ENCODE results near the gene FABP3. TPM values are rescaled to one million over a fixed set of nuclear protein-coding genes. Genes with fewer than 3 reads are reported as not detected.

FABP3 gene
- total RNA-seq, 1 donor from 2014 or later: 16.7 TPM

- peaks cover 0 to 21% of the 10 kb centered on the region in 2 donors for H3K36me3 ChIP-seq
- no peaks in the 10 kb centered on the region for H3K9me3 ChIP-seq
- H3K27ac ChIP-seq: no peak overlapping the region
- TF ChIP-seq CTCF (IDR thresholded peaks at IDR 0.05) (no peak), POLR2AphosphoS5 (IDR thresholded peaks at IDR 0.05; ENCODE audit: insufficient read depth in 1 of 2, low read depth in 1 of 2) (no peak), POLR2A (IDR thresholded peaks at IDR 0.05) (no peak)
- H3K4me3 ChIP-seq: no peak overlapping the region
- intact Hi-C loops (cut with DNase I): no loop called here
- no peaks in the 10 kb centered on the region for H3K4me1 ChIP-seq
- H3K27me3 ChIP-seq: no peaks in the 10 kb centered on the region
- no peak for DNase-seq (ENCODE audit: extremely low spot score in 2 of 2)
These were observed 47.9 kb downstream of the FABP3 start for GRCh38 chr1:31324992-31325391.

GRCh38 chr1:31324093-31324492 lies 48.8 kb downstream of the FABP3 start:
- no peak for DNase-seq (ENCODE audit: extremely low spot score in 2 of 2)
- Histone ChIP-seq H3K9me3 (no peaks in the 10 kb centered on the region), H3K36me3 (peaks cover 0 to 29% of the 10 kb centered on the region in 2 donors), H3K4me3 (no peak overlapping the region), H3K27me3 (no peaks in the 10 kb centered on the region), H3K27ac (no peak overlapping the region), H3K4me1 (no peaks in the 10 kb centered on the region)
- TF ChIP-seq CTCF (IDR thresholded peaks at IDR 0.05) (no peak), POLR2AphosphoS5 (IDR thresholded peaks at IDR 0.05; ENCODE audit: insufficient read depth in 1 of 2, low read depth in 1 of 2) (no peak), POLR2A (IDR thresholded peaks at IDR 0.05) (no peak)
- intact Hi-C loops (cut with DNase I): no loop called here

- H3K4me3 ChIP-seq: no peak overlapping the region
- no peak overlapping the region for H3K27ac ChIP-seq
- H3K4me1 ChIP-seq: no peaks in the 10 kb centered on the region
- no peaks in the 10 kb centered on the region for H3K9me3 ChIP-seq
- intact Hi-C loops (cut with DNase I): no loop called here
- DNase-seq (ENCODE audit: extremely low spot score in 2 of 2): no peak
- H3K27me3 ChIP-seq: no peaks in the 10 kb centered on the region
- H3K36me3 ChIP-seq: peaks cover 0 to 44% of the 10 kb centered on the region in 2 donors
- TF ChIP-seq POLR2AphosphoS5 (IDR thresholded peaks at IDR 0.05; ENCODE audit: insufficient read depth in 1 of 2, low read depth in 1 of 2): no peak
- TF ChIP-seq CTCF (IDR thresholded peaks at IDR 0.05): no peak
- no peak for TF ChIP-seq POLR2A (IDR thresholded peaks at IDR 0.05)
These were observed 54.7 kb downstream of the FABP3 start for GRCh38 chr1:31318146-31318545.

- H3K4me3 ChIP-seq: no peak overlapping the region
- no peak overlapping the region for H3K27ac ChIP-seq
- H3K36me3 ChIP-seq: peaks cover 0 to 55% of the 10 kb centered on the region in 2 donors
- no peaks in the 10 kb centered on the region for H3K4me1 ChIP-seq
- intact Hi-C loops (cut with DNase I): no loop called here
- no peaks in the 10 kb centered on the region for H3K9me3 ChIP-seq
- no peaks in the 10 kb centered on the region for H3K27me3 ChIP-seq
- DNase-seq (ENCODE audit: extremely low spot score in 2 of 2): no peak
- no peak for TF ChIP-seq CTCF (IDR thresholded peaks at IDR 0.05)
- TF ChIP-seq POLR2AphosphoS5 (IDR thresholded peaks at IDR 0.05; ENCODE audit: insufficient read depth in 1 of 2, low read depth in 1 of 2): no peak
- no peak for TF ChIP-seq POLR2A (IDR thresholded peaks at IDR 0.05)
These were observed 57.0 kb downstream of the FABP3 start for GRCh38 chr1:31315902-31316301.

Other genes with a start within 250 kb of the FABP3 start
- not detected for gene NKAIN1, start 133.2 kb downstream of the FABP3 start, total RNA-seq
- 38.1 TPM for gene SNRNP40, start 76.3 kb downstream of the FABP3 start, total RNA-seq
- 17.4 TPM for gene ZCCHC17, start 76.0 kb downstream of the FABP3 start, total RNA-seq
- 17.4 TPM for gene SERINC2, start 40.1 kb upstream of the FABP3 start, total RNA-seq
- gene TINAGL1, start 203.4 kb upstream of the FABP3 start, total RNA-seq: 142 TPM
- not detected for gene HCRTR1, start 244.6 kb upstream of the FABP3 start, total RNA-seq